IPS-20b (cell line): ENCODE measurements around the gene SLCO2A1.
A peak's percentile ranks its signal among the peaks of the same experiment; 100 is the strongest.

Experiments
- H3K27ac ChIP-seq: one replicate; pipeline ENCODE4 v1.5.1; 2013; ENCODE audit warnings: low read length
- H3K27me3 ChIP-seq: 2 replicates; pipeline ENCODE4 v1.6.1; 2013; ENCODE audit warnings: mild to moderate bottlenecking, low read length, inconsistent platforms; ENCODE audit not compliant: insufficient read depth
- H3K36me3 ChIP-seq: 2 replicates; pipeline ENCODE4 v1.6.1; 2013; ENCODE audit warnings: low read depth, mild to moderate bottlenecking, inconsistent platforms, low read length, moderate library complexity; ENCODE audit not compliant: insufficient read depth
- H3K4me1 ChIP-seq: 2 replicates; pipeline ENCODE4 v1.6.1; 2013; ENCODE audit warnings: mild to moderate bottlenecking, control low read depth, inconsistent platforms, low read length, moderate library complexity; ENCODE audit not compliant: insufficient read depth
- H3K4me3 ChIP-seq: 2 replicates; pipeline ENCODE4 v1.5.1; 2013; ENCODE audit warnings: mild to moderate bottlenecking, low read length, inconsistent platforms
- H3K9ac ChIP-seq: 2 replicates; pipeline ENCODE4 v1.6.1; 2013; ENCODE audit warnings: low read depth, mild to moderate bottlenecking, inconsistent platforms, low read length, moderate library complexity
- H3K9me3 ChIP-seq: 2 replicates; pipeline ENCODE4 v1.6.1; 2013; ENCODE audit warnings: mild to moderate bottlenecking, low read depth, low read length, inconsistent platforms; ENCODE audit not compliant: insufficient read depth

Gene SLCO2A1

GRCh38 chr3:133894353-133895207 is 135.1 kb downstream of the SLCO2A1 start:
- Histone ChIP-seq H3K9ac (peak overlapping the region; percentile 14; the same call in 1 of the 2 replicates), H3K9me3 (no peaks in the 10 kb centered on the region), H3K4me3 (peak overlapping the region; percentile 83), H3K27ac (no peak overlapping the region), H3K4me1 (peaks cover 7% of the 10 kb centered on the region; the same call in 1 of the 2 replicates), H3K27me3 (peaks cover 52% of the 10 kb centered on the region), H3K36me3 (no peaks in the 10 kb centered on the region)

DNA sequence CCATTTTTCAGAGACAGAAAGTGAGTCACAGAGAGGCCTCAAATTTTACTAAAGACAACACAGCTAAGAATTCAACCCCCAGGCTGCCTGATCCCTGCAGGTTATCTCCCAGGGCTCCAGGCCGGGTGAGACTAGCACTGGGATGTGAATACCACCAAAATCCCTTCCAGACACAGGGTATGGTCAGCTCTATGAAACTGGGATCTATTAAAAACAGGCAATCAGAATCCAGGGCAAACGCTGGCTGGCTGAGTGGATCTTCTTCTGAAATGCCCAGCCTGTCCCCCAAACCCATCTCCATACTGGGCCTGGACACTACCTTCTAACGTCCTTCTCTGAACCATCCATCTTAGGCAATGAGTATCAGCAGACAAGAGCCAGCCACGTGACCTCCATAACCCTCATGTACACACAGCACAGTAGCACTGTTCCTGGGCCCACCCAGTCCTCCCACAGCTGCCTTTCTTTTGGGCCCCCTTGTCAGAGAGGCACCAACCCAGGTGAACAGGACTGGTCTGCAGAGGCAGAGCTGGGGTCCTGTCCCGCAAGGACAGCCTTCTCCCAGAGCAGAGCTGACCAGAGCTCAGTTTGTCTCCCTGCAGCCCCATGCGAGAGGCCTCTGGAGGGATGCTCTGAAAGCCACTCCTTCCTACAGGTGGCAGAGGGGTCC is 135.9 kb downstream of the SLCO2A1 start:
- Histone ChIP-seq H3K27ac (no peak overlapping the region), H3K4me1 (peaks cover 7% of the 10 kb centered on the region; the same call in 1 of the 2 replicates), H3K4me3 (peak overlapping the region; percentile 83), H3K36me3 (no peaks in the 10 kb centered on the region), H3K9me3 (no peaks in the 10 kb centered on the region), H3K9ac (peak overlapping the region; percentile 14; the same call in 1 of the 2 replicates), H3K27me3 (peaks cover 52% of the 10 kb centered on the region)

DNA sequence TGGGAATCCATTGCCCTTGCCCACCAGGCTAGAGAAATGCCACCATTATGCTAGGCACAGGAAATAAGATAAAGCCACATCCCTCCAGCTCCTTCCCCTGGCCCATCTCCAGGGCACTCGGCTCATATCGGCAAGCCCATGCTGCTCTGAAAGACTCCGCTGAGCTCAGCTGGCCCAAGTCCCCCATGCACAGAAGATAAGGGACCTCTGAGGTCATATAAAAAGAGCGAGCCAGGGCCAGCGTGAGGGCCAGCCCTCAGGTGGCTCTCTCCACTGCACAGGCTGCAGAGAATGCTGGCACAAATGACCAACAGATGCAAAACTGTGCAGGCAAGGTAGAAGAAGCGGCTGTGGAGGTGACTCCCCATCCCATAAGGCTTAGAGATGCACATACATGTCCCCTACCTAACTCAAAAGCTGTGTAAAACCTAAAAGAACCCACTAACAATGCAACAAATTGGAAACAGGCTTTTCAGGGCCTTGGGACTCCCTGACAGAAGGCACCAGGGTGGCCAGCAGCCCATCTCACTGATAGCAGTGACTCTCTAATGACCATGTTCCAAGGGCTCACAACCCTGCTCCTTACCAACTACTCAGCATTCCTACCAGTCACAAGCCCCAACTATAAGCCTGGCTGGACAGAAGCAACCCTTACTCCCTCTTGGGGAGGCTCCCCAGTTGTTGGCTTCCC is 137.0 kb downstream of the SLCO2A1 start:
- no peak overlapping the region for H3K27ac ChIP-seq
- no peak overlapping the region for H3K4me3 ChIP-seq
- no peak overlapping the region; the same call in 1 of the 2 replicates for H3K9ac ChIP-seq
- no peaks in the 10 kb centered on the region for H3K36me3 ChIP-seq
- H3K4me1 ChIP-seq: peaks cover 7% of the 10 kb centered on the region; the same call in 1 of the 2 replicates
- no peaks in the 10 kb centered on the region for H3K9me3 ChIP-seq
- H3K27me3 ChIP-seq: peaks cover 43% of the 10 kb centered on the region

GRCh38 chr3:133891662-133892378 is 137.9 kb downstream of the SLCO2A1 start:
- H3K9ac ChIP-seq: no peak overlapping the region

DNA sequence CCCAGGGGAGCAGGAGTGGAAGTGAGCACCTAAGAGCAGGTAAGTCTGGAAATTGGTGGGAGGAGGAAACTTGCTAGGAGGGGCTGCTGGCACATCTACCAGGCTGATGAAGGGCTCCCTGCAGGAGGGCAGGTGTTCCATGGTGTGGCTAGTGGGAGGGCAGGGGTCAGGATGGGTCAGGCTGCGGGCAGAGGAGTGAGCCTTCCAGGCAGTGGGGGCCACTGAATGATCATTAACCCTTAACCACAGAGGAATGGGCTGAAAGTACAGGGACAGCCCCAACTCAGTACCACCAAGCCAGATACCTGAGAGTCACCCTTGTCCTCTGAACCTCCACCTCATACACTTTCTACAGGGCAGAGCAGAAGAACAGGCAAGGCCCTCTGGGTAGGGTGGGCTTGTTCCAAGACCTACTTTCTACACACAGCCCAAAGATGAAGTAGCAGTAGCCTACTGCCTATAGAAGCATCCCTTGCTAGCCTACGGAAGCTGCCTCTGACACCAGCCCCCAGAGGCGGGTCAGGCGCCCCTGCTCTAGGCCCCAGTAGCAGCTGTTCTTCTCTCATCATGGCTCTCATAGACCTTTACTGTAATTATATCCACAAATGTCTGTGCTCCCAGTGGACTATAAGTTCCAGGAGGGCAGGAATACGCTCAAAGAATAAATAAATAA is 138.6 kb downstream of the SLCO2A1 start:
- no peak overlapping the region for H3K9ac ChIP-seq
- no peak overlapping the region for H3K4me3 ChIP-seq
- no peaks in the 10 kb centered on the region for H3K9me3 ChIP-seq
- H3K27ac ChIP-seq: no peak overlapping the region
- peaks cover 27% of the 10 kb centered on the region for H3K27me3 ChIP-seq
- peaks cover 7% of the 10 kb centered on the region; the same call in 1 of the 2 replicates for H3K4me1 ChIP-seq
- no peaks in the 10 kb centered on the region for H3K36me3 ChIP-seq

More at GRCh38 chr3:133891662-133892378, 137.9 kb downstream of the SLCO2A1 start:
- Histone ChIP-seq H3K9me3 (no peaks in the 10 kb centered on the region), H3K27ac (no peak overlapping the region), H3K4me1 (peaks cover 7% of the 10 kb centered on the region; the same call in 1 of the 2 replicates), H3K4me3 (no peak overlapping the region), H3K27me3 (peaks cover 34% of the 10 kb centered on the region), H3K36me3 (no peaks in the 10 kb centered on the region)

DNA sequence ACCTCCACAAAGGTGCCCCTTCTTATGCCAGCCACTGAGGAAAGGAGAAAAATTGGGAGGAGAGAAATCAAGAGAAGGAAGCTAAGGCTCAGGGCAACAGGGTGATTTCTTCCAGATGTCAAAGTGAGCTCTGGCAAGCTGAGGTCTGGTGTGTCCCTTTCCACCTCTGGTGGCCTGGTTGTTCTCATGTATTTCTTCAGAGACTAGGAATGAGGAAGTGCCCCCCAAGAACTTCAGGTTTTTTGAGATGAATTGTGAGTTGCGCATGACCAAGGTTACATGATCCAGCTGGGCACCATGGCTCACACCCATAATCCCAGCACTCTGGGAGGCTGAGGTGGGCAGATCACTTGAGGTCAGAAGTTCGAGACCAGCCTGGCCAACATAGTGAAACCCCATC is 139.7 kb downstream of the SLCO2A1 start:
- H3K9me3 ChIP-seq: no peaks in the 10 kb centered on the region
- no peak overlapping the region for H3K4me3 ChIP-seq
- H3K9ac ChIP-seq: no peak overlapping the region
- no peak overlapping the region for H3K27ac ChIP-seq
- H3K27me3 ChIP-seq: peaks cover 22% of the 10 kb centered on the region
- peaks cover 7% of the 10 kb centered on the region; the same call in 1 of the 2 replicates for H3K4me1 ChIP-seq
- H3K36me3 ChIP-seq: no peaks in the 10 kb centered on the region

GRCh38 chr3:133888726-133889340 is 140.9 kb downstream of the SLCO2A1 start:
- no peak overlapping the region for H3K27ac ChIP-seq
- H3K9ac ChIP-seq: no peak overlapping the region
- peaks cover 12% of the 10 kb centered on the region for H3K27me3 ChIP-seq
- no peak overlapping the region for H3K4me3 ChIP-seq
- H3K36me3 ChIP-seq: no peaks in the 10 kb centered on the region
- no peaks in the 10 kb centered on the region for H3K9me3 ChIP-seq
- H3K4me1 ChIP-seq: peaks cover 4% of the 10 kb centered on the region; the same call in 1 of the 2 replicates

DNA sequence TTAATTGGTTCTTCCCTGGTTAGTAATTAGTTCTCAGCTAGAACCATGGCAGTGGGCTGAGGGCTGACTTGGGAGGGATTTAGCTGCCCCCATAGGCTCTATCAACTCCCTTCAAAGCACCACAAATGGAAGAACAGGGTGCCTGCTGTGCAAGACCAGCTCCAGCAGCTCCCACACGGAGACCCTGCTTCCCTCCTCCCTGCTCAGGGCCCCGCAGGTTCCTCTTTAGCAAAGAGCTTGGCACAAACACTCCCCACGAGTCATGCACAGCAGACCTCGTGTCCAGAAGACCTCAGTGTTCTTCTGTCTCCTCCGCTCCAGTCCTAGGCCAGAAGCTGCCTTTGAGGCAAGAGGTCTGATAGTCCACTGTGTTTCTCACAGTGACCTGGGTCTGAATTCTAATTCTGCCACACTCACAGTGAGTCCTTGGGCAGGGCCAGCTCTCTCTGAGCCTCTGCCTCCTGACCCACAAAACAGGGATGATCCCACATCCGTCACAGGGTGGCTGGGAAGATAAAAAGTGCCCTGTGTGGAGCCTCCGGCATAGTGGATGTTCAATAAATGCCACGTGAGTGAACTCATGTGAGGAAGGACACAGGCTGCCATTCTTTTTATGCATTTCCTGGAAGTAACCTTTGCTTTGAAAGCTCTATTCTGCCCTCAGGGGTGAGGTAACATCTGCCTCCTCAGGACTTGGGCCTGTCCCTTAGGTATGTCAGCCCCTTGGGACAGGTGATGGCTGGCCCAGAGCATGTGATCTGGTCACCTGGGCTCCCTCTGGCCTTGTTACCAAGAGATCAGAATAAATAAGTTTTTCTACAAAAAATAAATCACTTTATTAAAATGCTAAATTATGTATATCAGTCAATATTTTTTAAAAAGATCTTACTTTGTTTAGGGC is 141.7 kb downstream of the SLCO2A1 start:
- no peak overlapping the region for H3K9ac ChIP-seq
- no peak overlapping the region for H3K4me3 ChIP-seq
- H3K27ac ChIP-seq: no peak overlapping the region
- H3K9me3 ChIP-seq: no peaks in the 10 kb centered on the region
- H3K36me3 ChIP-seq: no peaks in the 10 kb centered on the region
- H3K4me1 ChIP-seq: no peaks in the 10 kb centered on the region
- H3K27me3 ChIP-seq: peaks cover 4% of the 10 kb centered on the region

GRCh38 chr3:133887074-133887802 is 142.5 kb downstream of the SLCO2A1 start:
- H3K27ac ChIP-seq: no peak overlapping the region
- no peaks in the 10 kb centered on the region for H3K4me1 ChIP-seq
- no peak overlapping the region for H3K9ac ChIP-seq
- no peak overlapping the region for H3K4me3 ChIP-seq
- no peaks in the 10 kb centered on the region for H3K36me3 ChIP-seq
- H3K9me3 ChIP-seq: no peaks in the 10 kb centered on the region
- no peaks in the 10 kb centered on the region; the same call in 1 of the 2 replicates for H3K27me3 ChIP-seq
